ENCODE data around the gene DNAH14. TPM values are rescaled to one million over a fixed set of nuclear protein-coding genes. Genes with fewer than 3 reads are reported as not detected.

DNAH14 gene
- total RNA-seq, 2 experiments from 2014 or later = 1.8 to 2.3 TPM

- CTCF ChIA-PET = interaction anchor here (1.0 kb wide), 1 partner anchor 109 kb away, joined by 3 read pairs; no protein-coding TSS in a partner anchor
- no peak for TF ChIP-seq CTCF (IDR thresholded peaks at IDR 0.05)
- intact Hi-C loops (cut with micrococcal nuclease) = no loop called here
- H3K4me1 Mint-ChIP-seq (ENCODE audit: low read depth) = no peaks in the 10 kb centered on the region
- ATAC-seq (no peak), DNase-seq (no peak)
- H3K27me3 Mint-ChIP-seq = peaks cover 3% of the 10 kb centered on the region
- no peak overlapping the region for H3K4me3 Mint-ChIP-seq
- POLR2A ChIA-PET = interaction anchor here (0.7 kb wide), 1 partner anchor 14 kb away, joined by 3 read pairs; no protein-coding TSS in a partner anchor
- H3K9me3 Mint-ChIP-seq = no peaks in the 10 kb centered on the region
- H3K27ac Mint-ChIP-seq = no peak overlapping the region
- H3K36me3 Mint-ChIP-seq (ENCODE audit: low read depth) = no peaks in the 10 kb centered on the region
Observed at GRCh38 chr1:225364439-225364838, 435.0 kb downstream of the DNAH14 start.

DNA sequence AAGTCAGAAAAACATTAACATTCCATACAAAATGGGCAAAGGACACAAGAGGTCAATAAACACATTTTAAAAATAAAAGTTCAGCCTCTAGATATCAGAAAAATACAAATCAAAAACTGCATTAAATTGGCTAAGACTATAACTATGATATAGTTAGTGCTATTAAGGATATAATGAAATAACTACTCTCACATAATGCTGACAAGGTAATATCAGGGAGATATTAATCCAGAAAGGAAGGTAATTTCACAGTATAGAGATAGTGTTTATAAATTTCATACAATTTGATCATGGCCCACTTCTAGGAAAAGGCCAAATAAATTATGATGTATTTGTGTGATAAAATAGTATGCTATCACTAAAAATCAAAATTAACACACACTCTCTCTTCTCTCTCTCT lies 436.5 kb downstream of the DNAH14 start:
- no peak overlapping the region for H3K4me3 Mint-ChIP-seq
- ChIA-PET POLR2A (no interaction called here), CTCF (no interaction called here)
- TF ChIP-seq CTCF (IDR thresholded peaks at IDR 0.05) = no peak
- intact Hi-C loops (cut with micrococcal nuclease) = no loop called here
- H3K4me1 Mint-ChIP-seq (ENCODE audit: low read depth) = no peaks in the 10 kb centered on the region
- H3K27me3 Mint-ChIP-seq = no peaks in the 10 kb centered on the region
- H3K9me3 Mint-ChIP-seq = no peaks in the 10 kb centered on the region
- H3K27ac Mint-ChIP-seq = no peak overlapping the region
- ATAC-seq = no peak
- H3K36me3 Mint-ChIP-seq (ENCODE audit: low read depth) = no peaks in the 10 kb centered on the region
- no peak for DNase-seq

- CTCF ChIA-PET = no interaction called here
- POLR2A ChIA-PET = no interaction called here
- no peak overlapping the region for H3K27ac Mint-ChIP-seq
- DNase-seq (no peak), ATAC-seq (no peak)
- no peaks in the 10 kb centered on the region for H3K4me1 Mint-ChIP-seq (ENCODE audit: low read depth)
- H3K9me3 Mint-ChIP-seq = no peaks in the 10 kb centered on the region
- intact Hi-C loops (cut with micrococcal nuclease) = no loop called here
- TF ChIP-seq CTCF (IDR thresholded peaks at IDR 0.05) = no peak
- H3K27me3 Mint-ChIP-seq = no peaks in the 10 kb centered on the region
- no peak overlapping the region for H3K4me3 Mint-ChIP-seq
- H3K36me3 Mint-ChIP-seq (ENCODE audit: low read depth) = no peaks in the 10 kb centered on the region
Observed at GRCh38 chr1:225366552-225366951, 437.1 kb downstream of the DNAH14 start.

DNA sequence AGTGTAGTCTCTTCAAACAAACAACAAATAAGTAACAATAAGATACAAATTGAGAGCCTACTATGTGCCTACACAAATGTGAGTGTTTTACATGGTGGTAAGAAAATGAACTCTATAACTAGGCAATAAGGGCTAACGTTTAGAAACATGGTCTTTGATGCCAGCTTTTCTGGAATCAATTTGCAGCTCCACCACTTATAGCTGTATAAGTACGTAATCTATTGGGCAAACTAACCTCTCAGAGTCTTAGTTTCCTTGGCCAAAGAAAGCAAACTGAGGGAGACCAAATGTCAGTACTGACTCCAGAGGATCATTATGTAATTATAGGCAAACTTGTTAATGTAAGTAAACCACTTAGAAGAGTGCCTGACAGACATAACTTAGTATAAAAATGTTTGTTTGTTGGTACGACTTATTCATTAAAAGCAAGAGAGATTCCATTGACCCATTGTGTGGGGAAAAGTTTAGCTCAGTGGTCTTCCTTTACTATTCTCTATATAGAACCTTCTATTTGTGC lies 438.6 kb downstream of the DNAH14 start:
- ChIA-PET CTCF (interaction anchor here (0.5 kb wide), 1 partner anchor 530 kb away, joined by 3 read pairs; no protein-coding TSS in a partner anchor), POLR2A (no interaction called here)
- Mint-ChIP-seq H3K27ac (no peak overlapping the region), H3K27me3 (no peaks in the 10 kb centered on the region), H3K9me3 (no peaks in the 10 kb centered on the region), H3K4me3 (no peak overlapping the region), H3K4me1 (ENCODE audit: low read depth) (no peaks in the 10 kb centered on the region), H3K36me3 (ENCODE audit: low read depth) (no peaks in the 10 kb centered on the region)
- intact Hi-C loops (cut with micrococcal nuclease) = no loop called here
- TF ChIP-seq CTCF (IDR thresholded peaks at IDR 0.05) = no peak
- DNase-seq (no peak), ATAC-seq (no peak)

GRCh38 chr1:225371366-225372010 lies 442.0 kb downstream of the DNAH14 start:
- no peaks in the 10 kb centered on the region for H3K9me3 Mint-ChIP-seq
- TF ChIP-seq CTCF (IDR thresholded peaks at IDR 0.05) = no peak
- ChIA-PET CTCF (no interaction called here), POLR2A (no interaction called here)
- intact Hi-C loops (cut with micrococcal nuclease) = no loop called here
- no peaks in the 10 kb centered on the region for H3K36me3 Mint-ChIP-seq (ENCODE audit: low read depth)
- ATAC-seq (no peak), DNase-seq (no peak)
- H3K4me1 Mint-ChIP-seq (ENCODE audit: low read depth) = no peaks in the 10 kb centered on the region
- H3K27me3 Mint-ChIP-seq = no peaks in the 10 kb centered on the region
- H3K27ac Mint-ChIP-seq = no peak overlapping the region
- H3K4me3 Mint-ChIP-seq = no peak overlapping the region
